Stimulated activated CD8-positive, alpha-beta memory T cell treated with anti-CD3 and anti-CD28 coated beads, Interleukin-7, amount 100 ng/mL, for 24 hours (primary cell): Measurements from ENCODE around the gene USP6NL.
"Not testable (repeated sequence)": the region's sequence is repeated elsewhere in the genome, so short reads cannot be mapped to it uniquely, and the experiment has no call there.

ENCODE experiments used
- DNase-seq: peaks from one replicate; pipeline ENCODE4 v3.0.0-alpha.2; 2020; ENCODE audit warnings: low read depth

The USP6NL gene

GRCh38 chr10:11611248-11612020, at the start of gene USP6NL:
TSS of gene USP6NL (minus strand) at chr10:11611650. CDS start at chr10:11597634, 14,016 bp downstream.
- no peak for DNase-seq

DNA sequence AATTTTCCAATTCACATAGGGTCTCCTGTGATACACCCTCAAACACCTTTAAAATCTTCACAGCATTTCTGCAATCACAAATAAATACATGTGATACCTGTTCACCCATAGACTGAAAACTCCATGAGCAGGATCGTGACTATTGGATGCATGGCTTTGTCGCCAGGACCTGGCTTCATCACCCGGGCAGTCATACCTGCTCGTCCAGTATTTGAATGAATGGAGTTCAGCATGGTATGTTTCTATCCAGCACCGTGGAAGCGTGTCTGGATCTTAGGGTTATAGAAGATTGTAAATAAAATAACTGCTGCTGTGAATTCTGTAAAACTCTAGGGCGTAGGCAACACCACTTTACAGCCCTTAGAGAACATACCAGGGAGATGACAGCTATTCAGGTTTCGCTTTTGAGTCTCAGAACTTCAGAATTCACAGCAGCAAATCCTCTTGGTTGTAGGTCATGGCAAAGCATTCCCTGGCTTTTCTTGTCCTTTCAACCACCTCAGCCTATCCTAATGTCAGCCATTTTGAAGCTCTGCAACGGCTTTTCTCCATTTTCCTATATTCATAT, 47.4 kb upstream of the USP6NL start:
- no peak for DNase-seq

- no peak for DNase-seq
These were observed 44.4 kb upstream of the USP6NL start for GRCh38 chr10:11655836-11656235.

DNA sequence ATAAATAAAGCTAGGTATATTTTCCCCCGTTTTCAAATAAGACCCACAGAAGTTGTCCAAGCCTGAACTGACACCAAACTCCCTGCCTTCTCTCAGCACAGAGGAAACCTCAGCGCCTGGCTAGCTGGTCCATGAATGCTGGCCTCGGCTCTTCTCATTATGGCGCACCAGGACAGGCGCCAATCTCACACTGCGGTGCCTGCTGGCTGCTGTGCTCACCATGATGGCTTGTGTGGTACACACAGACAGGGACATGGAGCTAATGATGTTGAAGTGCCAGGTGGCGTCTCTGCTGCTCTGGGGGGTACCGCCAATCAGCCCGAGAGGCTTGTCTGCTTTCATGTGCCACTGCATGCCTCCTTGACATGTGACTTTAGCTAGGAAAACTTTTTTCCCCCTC, 43.2 kb upstream of the USP6NL start:
- no peak for DNase-seq

DNA sequence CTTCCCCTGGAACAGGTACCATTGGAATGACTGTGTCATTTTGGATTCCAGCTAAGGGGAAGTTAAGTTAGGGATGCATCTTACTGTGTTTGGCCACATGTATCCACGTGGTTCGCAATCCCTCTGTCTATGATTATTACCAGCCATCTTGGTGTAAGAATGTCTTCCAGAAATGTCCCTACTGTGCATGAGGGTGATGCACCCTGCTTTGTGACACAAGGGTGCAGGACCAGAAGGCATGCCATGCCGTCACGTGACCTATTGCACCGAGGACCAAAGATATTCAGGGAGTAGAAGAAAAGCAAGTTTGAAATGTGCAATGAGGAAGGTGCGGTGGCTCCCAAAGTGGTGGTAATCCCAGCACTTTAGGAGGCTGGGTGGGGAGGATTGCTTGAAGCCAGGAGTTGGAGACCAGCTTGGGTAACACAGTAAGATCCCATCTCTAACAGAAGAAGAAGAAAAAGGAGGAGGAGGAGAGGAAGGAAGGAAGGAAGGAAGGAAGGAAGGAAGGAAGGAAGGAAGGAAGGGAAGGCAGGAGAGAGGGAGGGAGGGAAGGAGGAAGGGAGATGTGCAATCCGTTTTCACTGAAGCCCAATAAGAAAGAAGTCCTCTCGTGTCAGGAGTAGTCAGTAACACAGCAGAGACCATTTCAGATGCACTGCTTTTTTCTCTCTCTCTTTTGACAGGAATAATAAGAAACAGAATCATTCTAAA, 42.5 kb upstream of the USP6NL start:
- no peak for DNase-seq

- DNase-seq = no peak
These were observed 36.2 kb upstream of the USP6NL start for GRCh38 chr10:11647676-11648075.

DNA sequence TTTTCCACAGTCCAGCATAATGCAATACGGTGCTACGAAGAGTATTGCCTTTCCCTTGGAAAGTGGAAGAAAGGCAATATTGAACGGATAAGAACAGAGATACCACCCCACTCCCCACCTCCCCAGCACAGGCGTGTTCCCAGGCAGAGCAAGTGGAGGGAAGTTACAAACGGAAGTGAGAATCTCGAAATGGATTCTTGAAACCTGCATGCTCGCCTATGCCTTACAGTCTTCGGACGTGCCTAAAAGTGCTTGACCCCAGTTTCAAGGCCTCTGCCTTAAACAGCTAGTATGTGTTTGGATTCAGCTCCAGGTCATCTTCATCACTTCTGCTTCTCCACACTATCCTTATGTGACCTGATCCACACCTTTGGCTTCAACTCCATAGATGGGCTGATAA, 35.0 kb upstream of the USP6NL start:
- no peak for DNase-seq

DNA sequence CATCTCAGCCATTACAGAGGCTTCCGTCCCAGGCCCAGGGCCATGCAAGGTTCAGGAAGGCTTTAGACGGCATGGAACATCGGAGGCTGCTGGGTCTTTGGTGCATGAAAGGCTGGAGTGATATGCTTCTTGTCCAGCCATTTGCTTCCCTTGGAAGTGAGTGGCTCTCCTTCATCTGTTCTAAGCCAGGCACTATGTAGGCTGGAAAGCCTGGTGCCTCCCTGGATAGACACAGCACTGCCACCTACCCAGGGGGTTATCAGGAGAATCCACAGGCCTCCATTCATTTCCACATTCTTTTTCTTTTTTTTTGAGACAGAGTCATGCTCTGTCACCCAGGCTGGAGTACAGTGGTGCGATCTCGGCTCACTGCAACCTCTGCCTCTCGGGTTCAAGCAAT, 31.6 kb upstream of the USP6NL start:
- DNase-seq = no peak

DNA sequence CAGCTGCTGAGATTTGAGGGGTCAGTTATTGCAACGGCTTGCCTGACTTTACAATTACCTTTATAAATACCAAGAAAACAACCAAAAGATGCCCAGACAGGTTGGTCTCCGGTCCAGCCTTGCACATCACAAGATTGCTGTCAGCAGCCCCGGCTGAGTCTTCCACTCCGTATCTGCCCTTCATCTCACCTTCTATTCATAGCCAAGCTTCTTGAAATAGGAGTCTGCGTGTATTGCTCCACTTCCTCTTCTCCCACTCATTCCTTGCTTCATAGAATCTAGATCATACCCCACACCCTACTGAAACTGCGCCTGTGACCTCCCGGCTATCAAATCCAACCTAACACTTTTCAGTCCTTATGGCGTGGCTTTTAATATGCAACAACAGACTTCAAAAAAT, 31.1 kb upstream of the USP6NL start:
- no peak for DNase-seq

DNA sequence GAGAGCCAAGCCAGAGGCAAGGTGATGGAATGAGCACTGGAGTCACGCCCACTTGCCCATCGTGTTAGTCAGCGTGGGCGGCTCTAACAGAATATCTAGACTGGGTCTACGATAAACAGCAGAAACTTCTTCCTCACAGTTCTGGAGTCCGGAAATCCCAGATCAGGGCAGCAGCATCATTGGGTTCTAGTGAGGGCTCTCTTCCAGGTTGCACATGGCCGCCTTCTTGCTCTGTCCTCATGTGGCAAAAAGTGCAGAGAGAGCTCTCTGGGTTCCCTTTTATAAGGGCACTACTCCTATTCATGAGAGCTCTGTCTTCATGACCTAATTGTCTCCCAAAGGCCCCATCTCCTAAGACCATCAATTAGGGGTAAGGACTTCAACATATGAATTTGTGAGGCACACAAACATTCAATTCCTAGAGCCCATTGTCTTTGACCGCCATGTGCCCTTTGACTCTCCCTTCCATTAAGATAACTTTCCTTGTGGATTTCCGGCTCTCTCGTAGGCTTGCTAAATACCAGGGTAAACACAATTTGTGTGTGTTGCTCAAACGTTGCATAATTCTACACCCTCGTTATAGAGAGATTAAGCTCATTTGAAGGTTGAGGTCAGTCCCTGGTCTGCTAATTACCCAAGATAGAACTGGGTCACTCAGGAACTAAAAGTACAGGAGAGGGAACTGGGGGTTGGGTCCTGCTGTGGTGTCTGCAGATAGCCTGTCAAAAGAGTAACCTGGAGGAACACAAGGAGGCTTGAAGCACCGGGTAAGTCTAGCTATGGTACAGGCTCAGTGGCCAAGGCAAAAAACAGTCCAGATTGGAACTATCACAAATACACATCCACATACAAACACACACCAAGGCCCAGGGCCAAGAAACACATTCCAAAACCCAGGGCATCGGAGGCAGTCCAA, 28.7 kb upstream of the USP6NL start:
- DNase-seq = no peak

GRCh38 chr10:11639362-11639761, 27.9 kb upstream of the USP6NL start:
- DNase-seq = no peak

GRCh38 chr10:11638055-11638698, 26.7 kb upstream of the USP6NL start:
- DNase-seq = no peak

DNA sequence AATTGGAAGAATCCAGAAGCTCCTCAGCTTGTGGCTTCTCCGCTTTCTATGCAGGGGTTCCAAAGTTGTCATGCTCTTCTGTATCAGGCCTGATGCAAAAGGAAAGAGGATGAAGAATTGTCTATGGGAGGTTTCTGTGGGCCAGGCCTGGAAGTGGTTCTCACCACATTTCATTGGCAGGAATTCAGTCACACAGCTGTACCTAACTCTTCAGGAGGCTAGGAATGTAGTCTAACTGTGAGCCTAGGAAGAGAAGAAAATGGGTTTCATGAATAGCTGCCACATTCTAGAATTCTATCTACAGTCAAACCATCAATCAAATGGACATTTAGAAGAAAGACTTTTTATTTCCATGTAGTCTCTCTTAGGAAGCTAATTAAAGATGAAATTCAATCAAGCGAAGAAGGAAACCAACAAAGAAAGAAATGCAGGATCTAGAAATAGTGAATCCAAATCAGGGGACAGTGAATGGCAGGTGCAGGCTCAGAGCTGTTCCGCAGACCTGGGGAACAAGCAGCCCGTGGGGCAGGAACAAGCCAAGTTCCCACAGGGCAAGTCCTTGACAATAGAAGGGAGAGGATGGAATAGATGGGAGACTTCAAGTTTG, 25.4 kb upstream of the USP6NL start:
- no peak for DNase-seq

GRCh38 chr10:11631890-11632587, 20.6 kb upstream of the USP6NL start:
- DNase-seq = no peak

- DNase-seq = no peak
These were observed 19.8 kb upstream of the USP6NL start for GRCh38 chr10:11631291-11631690.

DNA sequence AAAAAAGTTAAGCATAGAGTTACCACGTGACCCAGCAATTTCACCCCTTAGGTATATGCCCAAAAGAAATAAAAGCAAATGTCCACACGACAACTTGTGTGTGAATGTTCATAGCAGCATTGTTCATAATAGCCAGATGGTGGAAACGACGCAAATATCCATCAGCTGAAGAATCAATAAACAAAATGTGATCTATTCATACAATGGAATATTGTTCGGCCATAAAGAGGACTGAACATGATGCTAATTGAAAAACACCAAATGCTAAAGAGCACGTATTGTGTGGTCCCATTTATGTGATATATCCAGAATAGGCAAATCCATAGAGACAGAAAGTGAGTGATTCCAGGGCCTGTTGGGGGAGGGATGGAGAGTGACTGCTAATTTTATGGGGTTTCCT, 18.3 kb upstream of the USP6NL start:
- no peak for DNase-seq

- DNase-seq = not testable (repeated sequence)
These were observed 16.5 kb upstream of the USP6NL start for GRCh38 chr10:11627941-11628340.

DNA sequence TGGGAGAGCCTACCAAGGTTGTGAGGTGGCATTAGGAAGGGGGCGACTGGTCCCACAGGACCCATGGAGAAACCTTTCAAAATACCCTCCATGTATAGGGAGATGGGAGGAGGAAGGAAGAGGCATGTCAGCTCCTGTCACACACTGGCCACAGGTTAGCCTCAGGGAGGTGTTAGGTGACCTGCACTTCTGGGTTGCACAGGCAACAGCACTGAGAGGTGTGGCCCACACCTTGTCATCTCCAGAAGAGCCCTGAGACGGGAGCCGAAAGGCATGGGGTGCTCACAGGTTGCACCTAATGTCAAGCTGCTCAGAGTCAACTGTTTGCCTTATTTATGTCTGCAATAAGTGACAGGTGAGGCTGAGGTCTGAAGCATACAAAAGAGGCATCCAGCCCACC, 14.6 kb upstream of the USP6NL start:
- no peak for DNase-seq

DNA sequence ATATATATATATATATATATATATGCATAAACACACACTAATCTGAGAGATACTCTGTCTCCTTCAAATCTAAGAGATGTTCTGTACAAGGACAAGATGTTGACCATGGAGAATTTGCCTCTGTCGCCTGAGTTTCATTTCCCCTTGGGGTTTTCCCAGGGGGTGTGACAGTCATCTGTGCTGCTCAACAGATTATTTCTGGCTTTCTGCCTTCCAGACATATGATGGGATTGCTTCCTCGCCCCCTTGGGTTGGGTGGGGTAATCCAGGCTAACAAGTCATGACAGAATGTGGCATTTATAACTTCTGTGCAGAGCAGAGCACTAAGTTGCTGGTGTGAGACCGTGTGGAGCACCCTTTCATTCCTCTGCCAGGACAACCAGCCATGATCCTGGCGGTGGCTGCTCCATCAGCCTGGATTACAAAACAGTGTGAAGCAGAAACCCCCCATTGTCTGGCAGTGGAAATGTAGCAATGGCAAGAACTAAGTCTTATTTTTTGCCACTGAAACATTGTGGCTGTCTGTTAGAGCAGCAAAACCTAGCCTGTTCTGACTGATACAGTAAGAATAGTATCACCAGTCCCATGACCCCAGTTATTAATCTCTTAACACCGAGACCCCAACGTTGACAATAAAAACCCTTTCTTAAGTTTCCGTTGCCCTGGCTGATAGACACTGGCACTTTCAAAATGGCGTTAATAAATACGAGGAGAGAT, 13.7 kb upstream of the USP6NL start:
- no peak for DNase-seq

DNA sequence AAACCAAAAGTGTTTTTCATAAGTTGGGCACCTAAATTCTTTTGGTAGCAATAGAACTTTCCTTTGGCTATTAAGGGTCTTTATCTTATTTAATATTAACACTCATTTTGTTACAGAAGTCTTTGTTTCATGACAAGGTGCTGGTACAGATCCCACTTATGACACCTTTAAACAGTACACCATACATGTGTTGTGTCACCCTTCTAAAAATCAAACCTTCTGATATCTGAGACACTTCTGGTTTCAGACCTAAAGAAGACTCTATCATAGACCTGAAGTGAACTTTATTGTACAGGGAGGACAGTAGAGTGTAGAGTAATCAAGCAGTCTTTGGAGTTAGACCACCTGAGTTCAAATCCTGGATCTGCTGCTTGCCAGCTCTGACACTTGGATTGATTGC, 5.8 kb upstream of the USP6NL start:
- no peak for DNase-seq
